NCI-H446 treated with DMSO at 0.1 percent for 48 hours (cell line): Measurements from ENCODE around the gene PIK3R4.
A peak's percentile ranks its signal among the peaks of the same experiment; 100 is the strongest.

ENCODE experiments used
- DNase-seq: peaks from one replicate; lab custom pipeline; 2025; lab: John Stamatoyannopoulos, UW

PIK3R4 gene

GRCh38 chr3:130688697-130689470 lies 57.7 kb downstream of the PIK3R4 start:
- DNase-seq: no peak

DNA sequence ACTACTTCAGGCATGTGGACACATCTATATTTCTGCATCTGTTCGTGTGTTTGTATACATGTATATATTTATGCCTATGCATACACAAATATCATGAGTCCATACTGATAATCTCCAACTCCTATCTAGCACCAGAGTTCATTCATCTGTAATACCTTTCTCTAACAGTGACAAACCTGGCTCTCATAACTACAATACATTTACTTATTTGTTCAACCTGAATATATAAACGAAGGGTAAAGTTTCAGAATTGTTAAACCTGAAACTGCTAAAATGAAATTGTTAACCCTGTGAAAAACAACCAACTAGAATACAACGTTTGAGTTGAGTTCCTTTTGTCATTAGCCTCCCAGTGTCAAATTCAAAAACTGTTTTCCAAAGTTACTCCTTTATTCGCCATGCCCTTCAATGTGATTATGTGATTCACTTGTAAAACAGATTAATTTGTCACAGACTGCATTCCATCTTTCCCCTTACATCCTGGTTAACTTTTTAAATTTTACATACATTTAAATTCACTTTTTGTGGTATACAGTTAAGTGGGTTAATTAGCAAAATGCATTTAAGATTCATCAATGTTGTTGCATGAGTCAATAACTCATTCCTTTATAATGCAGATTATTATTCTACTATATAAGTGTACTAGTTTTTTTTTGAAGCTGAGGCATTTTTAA lies 58.5 kb downstream of the PIK3R4 start:
- no peak for DNase-seq

DNA sequence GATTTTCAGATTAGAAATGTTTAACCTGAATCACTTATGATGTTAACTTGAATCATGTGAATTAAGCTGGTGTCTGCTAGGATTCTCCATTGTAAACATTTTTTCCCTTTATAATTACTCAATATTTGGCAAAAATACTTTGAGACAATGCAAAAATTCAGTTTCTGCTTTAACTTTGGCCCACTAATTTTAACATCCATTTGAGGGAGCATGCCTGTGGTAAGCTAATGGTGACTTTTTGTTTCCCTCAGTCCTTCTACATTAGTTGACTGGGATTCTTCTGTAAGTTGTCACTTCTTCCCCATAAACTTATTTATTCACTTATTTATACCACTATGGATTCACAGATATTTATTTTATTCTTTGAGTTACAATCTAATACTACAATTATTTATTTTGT lies 59.3 kb downstream of the PIK3R4 start:
- no peak for DNase-seq

GRCh38 chr3:130686833-130687232 lies 59.8 kb downstream of the PIK3R4 start:
- no peak for DNase-seq

- no peak for DNase-seq
These were observed 64.5 kb downstream of the PIK3R4 start for GRCh38 chr3:130682131-130682530.

DNA sequence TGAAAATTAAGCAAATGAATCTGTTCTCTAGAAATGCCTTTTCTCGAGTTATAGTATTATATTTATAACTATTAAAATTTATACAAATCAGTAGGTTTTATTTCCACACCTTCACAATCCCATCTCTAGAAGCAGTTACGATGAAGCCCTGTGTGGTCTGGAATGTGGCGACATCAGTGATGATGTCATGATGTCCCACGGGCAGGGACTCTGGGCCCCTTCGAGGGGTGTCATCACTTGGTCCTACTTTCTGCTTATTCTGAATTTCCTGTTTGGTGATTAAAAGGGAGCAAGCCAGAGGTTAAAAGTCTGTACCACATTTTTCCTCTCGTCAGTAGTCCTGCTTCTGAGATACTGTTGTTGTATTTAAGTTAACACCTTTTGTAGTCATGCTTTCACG lies 67.4 kb downstream of the PIK3R4 start:
- DNase-seq: no peak

GRCh38 chr3:130677343-130677742 lies 69.3 kb downstream of the PIK3R4 start:
- DNase-seq: no peak

DNA sequence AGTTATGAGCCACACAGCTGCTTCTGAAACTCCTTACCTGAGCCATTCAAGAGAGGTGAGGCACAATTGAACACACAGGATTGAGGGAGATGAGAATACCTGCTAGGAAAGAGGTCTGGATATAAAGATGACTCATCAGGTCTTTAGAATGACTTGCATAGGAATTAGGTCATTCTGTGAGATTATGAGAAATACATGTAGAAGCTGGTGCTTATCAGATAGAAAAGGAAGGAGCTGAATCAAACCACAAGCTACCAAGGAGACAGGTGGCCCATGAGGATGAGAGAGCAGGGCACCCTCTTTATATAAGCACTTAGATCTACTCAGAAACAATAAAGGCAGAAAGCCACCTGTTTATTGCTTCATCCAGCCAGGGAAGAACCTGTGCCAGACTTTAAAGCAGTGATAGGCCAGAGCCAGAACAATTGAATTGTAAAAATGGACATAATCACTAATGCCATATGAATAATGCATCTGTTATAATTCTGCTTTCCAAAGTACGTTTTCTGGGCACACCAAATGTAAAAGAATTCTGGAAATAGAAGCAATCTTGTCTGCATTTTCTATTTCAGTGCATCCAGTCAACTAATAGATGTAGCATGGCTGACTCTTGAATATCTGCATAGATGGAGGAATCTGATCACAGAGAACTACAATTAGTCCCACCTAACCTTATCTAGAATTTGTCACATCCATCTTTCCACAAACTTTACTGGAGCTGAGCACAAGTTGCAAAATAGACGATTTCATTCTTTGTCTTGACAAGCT lies 74.9 kb downstream of the PIK3R4 start:
- DNase-seq: no peak

- no peak for DNase-seq
These were observed 76.9 kb downstream of the PIK3R4 start for GRCh38 chr3:130669740-130670139.

DNA sequence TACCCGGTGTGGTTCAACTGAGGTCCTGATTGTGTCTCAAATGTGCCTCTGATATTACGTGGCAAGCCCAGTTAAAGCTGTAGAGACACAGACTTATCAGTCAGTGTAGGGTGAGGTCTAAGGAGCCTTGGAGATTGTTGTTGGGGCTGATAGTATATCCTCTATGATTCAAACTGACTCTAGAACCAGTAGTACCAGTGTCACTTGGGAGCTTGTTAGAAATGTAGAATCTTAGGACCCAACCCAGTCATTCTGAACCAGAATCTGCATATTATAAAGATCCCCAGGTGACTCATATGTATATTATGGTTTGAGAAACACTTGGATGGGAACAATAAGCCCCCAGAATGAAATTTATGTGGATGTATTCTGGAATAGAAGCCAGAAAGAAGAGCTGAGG lies 83.5 kb downstream of the PIK3R4 start:
- no peak for DNase-seq

- DNase-seq: no peak
These were observed 84.1 kb downstream of the PIK3R4 start for GRCh38 chr3:130662501-130662996.

GRCh38 chr3:130661140-130661891 lies 85.3 kb downstream of the PIK3R4 start:
- peak; percentile 41 for DNase-seq

- no peak for DNase-seq
These were observed 86.7 kb downstream of the PIK3R4 start for GRCh38 chr3:130659911-130660310.

DNA sequence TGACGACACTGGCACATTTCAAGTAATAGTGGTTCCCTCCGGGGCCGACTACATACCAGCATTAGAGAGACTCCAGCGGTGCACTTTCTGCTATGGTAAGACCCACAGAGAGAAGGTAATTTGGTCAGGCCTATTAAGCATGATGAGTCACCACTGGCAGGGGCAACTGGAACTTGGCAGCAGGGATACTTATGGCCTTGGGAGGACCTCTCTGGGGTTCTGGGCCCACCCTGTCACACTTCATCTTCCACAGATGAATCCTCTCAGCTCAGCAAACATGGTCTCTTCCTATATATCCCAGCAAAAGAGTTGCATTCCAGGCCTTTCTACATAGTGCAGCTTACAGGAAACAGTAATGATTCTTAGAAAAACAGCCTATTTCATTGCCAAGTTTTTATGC lies 88.0 kb downstream of the PIK3R4 start:
- peak; percentile 66 for DNase-seq

DNA sequence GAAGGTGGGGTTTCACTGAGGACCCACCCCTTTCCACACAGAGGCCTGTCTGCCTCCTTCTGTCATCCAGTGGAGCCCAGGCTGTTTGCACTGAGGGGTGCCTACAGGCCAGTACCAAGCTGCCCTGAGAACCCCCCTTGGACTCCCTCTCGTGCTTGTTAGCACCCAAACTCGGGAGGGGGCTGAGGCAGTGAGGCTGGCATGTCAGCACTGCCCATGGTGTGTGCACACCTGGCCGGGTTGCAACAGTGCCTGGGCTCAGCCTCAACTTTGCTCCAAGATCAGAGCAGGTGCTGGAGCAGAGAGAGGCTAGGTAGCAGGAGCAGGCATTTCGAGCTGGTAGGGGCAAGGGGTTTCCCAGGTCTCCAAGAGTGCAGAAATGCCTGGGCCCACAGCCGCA lies 90.0 kb downstream of the PIK3R4 start:
- DNase-seq: no peak

- no peak for DNase-seq
These were observed 91.7 kb downstream of the PIK3R4 start for GRCh38 chr3:130654921-130655320.

- no peak for DNase-seq
These were observed 92.5 kb downstream of the PIK3R4 start for GRCh38 chr3:130654091-130654490.

DNA sequence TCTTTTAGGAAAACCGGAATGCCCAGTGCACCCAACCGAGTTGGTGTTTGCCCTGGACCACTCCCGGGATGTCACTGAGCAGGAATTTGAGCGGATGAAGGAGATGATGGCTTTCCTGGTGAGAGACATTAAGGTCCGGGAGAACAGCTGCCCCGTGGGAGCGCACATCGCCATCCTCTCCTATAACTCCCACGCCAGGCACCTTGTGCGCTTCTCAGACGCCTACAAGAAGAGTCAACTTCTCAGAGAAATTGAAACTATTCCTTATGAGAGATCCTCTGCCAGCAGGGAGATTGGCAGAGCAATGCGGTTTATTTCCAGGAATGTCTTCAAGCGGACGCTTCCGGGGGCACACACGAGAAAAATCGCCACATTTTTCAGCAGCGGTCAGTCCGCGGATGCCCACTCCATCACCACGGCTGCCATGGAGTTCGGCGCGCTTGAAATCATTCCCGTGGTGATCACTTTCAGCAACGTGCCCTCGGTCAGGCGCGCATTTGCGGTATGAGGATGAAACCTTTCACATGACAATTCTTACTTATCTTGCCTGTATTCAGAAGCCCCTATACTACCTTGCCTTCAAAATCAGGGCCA lies 97.5 kb downstream of the PIK3R4 start:
- no peak for DNase-seq

- DNase-seq: no peak
These were observed 98.3 kb downstream of the PIK3R4 start for GRCh38 chr3:130648293-130648692.

DNA sequence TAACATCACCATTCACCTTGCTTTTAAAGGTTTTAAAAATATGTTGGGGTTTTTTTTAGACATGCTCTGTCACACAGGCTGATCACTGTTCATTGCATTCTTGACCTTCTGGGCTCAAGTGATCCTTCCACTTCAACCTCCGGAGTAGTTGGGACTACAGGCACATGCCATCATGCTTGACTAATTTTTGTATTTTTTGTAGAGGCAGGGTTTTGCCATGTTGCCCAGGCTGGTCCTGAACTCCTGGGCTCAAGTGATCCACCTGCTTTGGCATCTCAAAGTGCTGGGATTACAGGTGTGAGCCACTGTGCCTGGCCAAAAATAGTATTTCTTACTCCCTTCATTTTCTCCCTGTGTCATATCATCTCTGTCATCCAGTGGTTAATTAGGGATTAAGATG lies 101.4 kb downstream of the PIK3R4 start:
- DNase-seq: no peak

- DNase-seq: no peak
These were observed 101.9 kb downstream of the PIK3R4 start for GRCh38 chr3:130644628-130645253.
